CD4-positive, alpha-beta T cell (primary cell): ENCODE data around the gene SS18L1. TPM values are rescaled to one million over a fixed set of nuclear protein-coding genes. Genes with fewer than 3 reads are reported as not detected.
A peak's percentile ranks its signal among the peaks of the same experiment; 100 is the strongest.

Experiments
- ATAC-seq: fragments of 200-7000 bp; cut with Tn5 transposase; one replicate; pipeline ENCODE4 v1.10.0; 2022; ENCODE audit warnings: mild to moderate bottlenecking; ENCODE audit not compliant: poor library complexity
- CTCF ChIA-PET: fragments of 350-600 bp; sonication (Branson Sonifier 250); formaldehyde crosslinking; loops from one replicate; lab custom pipeline; 2021; ENCODE audit warnings: antibody characterized with exemption, inconsistent platforms; lab: Charles Lee
- POLR2A ChIA-PET: fragments of 350-600 bp; sonication (Branson Sonifier 250); formaldehyde crosslinking; loops from one replicate; lab custom pipeline; 2021; ENCODE audit warnings: antibody characterized with exemption, inconsistent platforms; lab: Charles Lee
- DNase-seq, 14 experiments: peaks; one replicate each; pipeline ENCODE4 v3.0.0-alpha.2; 2013 to 2020; ENCODE audit warnings: mixed read lengths in 2 of 14
- H3K27ac ChIP-seq, 2 donors: one replicate each; pipeline versions ENCODE4 v1.5.1 to v1.7.0; 2013; ENCODE audit warnings: low read length in 2 of 2, low read depth in 1 of 2, mild to moderate bottlenecking in 1 of 2
- H3K27me3 ChIP-seq, 2 experiments: 1 replicate in 1 of 2; 2 replicates in 1 of 2; pipeline versions ENCODE4 v1.6.1 to v1.7.0; 2013; ENCODE audit warnings: low read length in 2 of 2, control low read depth in 1 of 2, mild to moderate bottlenecking in 1 of 2, moderate library complexity in 1 of 2; ENCODE audit not compliant: insufficient read depth in 2 of 2, control insufficient read depth in 1 of 2
- H3K36me3 ChIP-seq: one replicate; pipeline ENCODE4 v1.6.1; 2013; ENCODE audit warnings: low read length, control low read depth; ENCODE audit not compliant: insufficient read depth
- H3K4me1 ChIP-seq: one replicate; pipeline ENCODE4 v1.6.1; 2013; ENCODE audit warnings: low read length, control low read depth; ENCODE audit not compliant: insufficient read depth
- H3K4me3 ChIP-seq: one replicate; pipeline ENCODE4 v1.5.1; 2013; ENCODE audit warnings: mild to moderate bottlenecking, low read length, moderate library complexity
- H3K9me3 ChIP-seq, 2 experiments: 1 replicate in 1 of 2; 2 replicates in 1 of 2; pipeline versions ENCODE4 v1.6.1 to v1.7.0; 2013; ENCODE audit warnings: low read length in 2 of 2, mild to moderate bottlenecking in 2 of 2, control low read depth in 1 of 2, moderate library complexity in 1 of 2; ENCODE audit not compliant: control insufficient read depth in 1 of 2, insufficient read depth in 1 of 2
- H3K27ac Mint-ChIP-seq: one replicate; pipeline ENCODE4 v1.8.0; 2020; ENCODE audit warnings: mixed read lengths
- H3K27me3 Mint-ChIP-seq: one replicate; pipeline ENCODE4 v1.8.0; 2021; ENCODE audit warnings: mixed read lengths
- H3K36me3 Mint-ChIP-seq: one replicate; pipeline ENCODE4 v1.8.0; 2021; ENCODE audit warnings: low read depth, mixed read lengths
- H3K4me1 Mint-ChIP-seq: one replicate; pipeline ENCODE4 v1.8.0; 2021; ENCODE audit warnings: low read depth, mixed read lengths
- H3K4me3 Mint-ChIP-seq: one replicate; pipeline ENCODE4 v1.8.0; 2020; ENCODE audit warnings: mild to moderate bottlenecking, mixed read lengths
- H3K9me3 Mint-ChIP-seq: one replicate; pipeline ENCODE4 v1.8.0; 2020; ENCODE audit warnings: mixed read lengths
- CTCF ChIP-seq: fragments of 200-600 bp; IDR thresholded peaks from one replicate; pipeline ENCODE4 v1.8.0; 2022; ENCODE audit warnings: antibody characterized with exemption, mild to moderate bottlenecking
- intact Hi-C, 2 experiments: fragments of 100-400 bp; cut with DNase I in 1 of 2; cut with micrococcal nuclease in 1 of 2; formaldehyde crosslinking; loops; one replicate each; pipeline versions ENCODE4 v1.15.1 to v1.9.0; 2023 to 2025; cut with DNase I, micrococcal nuclease
- total RNA-seq, 174 experiments: library from RNA in 2 of 174; stranded (reverse) in 2 of 174; gene quantifications; one replicate each; pipeline ENCODE4 v1.2.3 and lab custom pipeline; 2021 to 2026

SS18L1 gene
- total RNA-seq, 2 experiments from 2014 or later: 12.8 to 13.4 TPM

DNA sequence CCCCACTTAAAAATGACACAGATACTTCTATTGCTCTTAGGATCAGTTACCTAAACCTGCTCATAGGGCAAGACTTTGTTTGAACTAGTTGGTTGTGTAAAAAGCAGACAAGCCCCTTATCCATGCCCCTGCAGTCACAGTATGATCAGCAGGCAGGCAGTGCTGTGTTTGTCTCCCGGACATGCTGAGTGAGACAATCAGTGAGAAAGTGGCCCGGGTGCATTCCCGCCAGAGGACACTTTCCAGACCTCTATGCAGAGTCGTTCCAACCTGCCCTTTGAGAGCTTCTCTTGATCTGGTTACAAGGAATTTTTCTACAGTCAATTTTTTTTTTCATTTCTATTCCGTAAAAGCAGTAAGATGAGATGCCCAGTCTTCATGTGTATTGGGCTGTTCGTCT, 15.1 kb upstream of the SS18L1 start:
- Mint-ChIP-seq H3K27ac (peak overlapping the region; percentile 27), H3K9me3 (no peaks in the 10 kb centered on the region), H3K27me3 (no peaks in the 10 kb centered on the region), H3K36me3 (peaks cover 94% of the 10 kb centered on the region), H3K4me1 (peaks cover 45% of the 10 kb centered on the region), H3K4me3 (no peak overlapping the region)
- Histone ChIP-seq H3K4me3 (no peak overlapping the region), H3K36me3 (peaks cover 92% of the 10 kb centered on the region), H3K27me3 (no peaks in the 10 kb centered on the region), H3K27ac (no peak overlapping the region), H3K4me1 (peaks cover 59% of the 10 kb centered on the region), H3K9me3 (no peaks in the 10 kb centered on the region)
- ChIA-PET CTCF (no interaction called here), POLR2A (interaction anchor here (1.0 kb wide), 1 partner anchor 62 kb away, joined by 3 read pairs; no protein-coding TSS in a partner anchor)
- intact Hi-C loops: no loop called here
- ATAC-seq (no peak), DNase-seq (no peak)
- no peak for TF ChIP-seq CTCF

GRCh38 chr20:62129731-62130531, 13.6 kb upstream of the SS18L1 start:
- H3K36me3 ChIP-seq: peaks cover 96% of the 10 kb centered on the region
- no peak for TF ChIP-seq CTCF
- Mint-ChIP-seq H3K4me3 (no peak overlapping the region), H3K4me1 (peaks cover 39% of the 10 kb centered on the region), H3K36me3 (peaks cover 92% of the 10 kb centered on the region), H3K9me3 (no peaks in the 10 kb centered on the region), H3K27ac (peak overlapping the region; percentile 47), H3K27me3 (no peaks in the 10 kb centered on the region)
- ATAC-seq: no peak
- H3K4me3 ChIP-seq: no peak overlapping the region
- H3K27me3 ChIP-seq: no peaks in the 10 kb centered on the region
- no peaks in the 10 kb centered on the region for H3K9me3 ChIP-seq
- CTCF ChIA-PET: interaction anchor here (1.3 kb wide), 1 partner anchor 104 kb away, joined by 4 read pairs; no protein-coding TSS in a partner anchor
- H3K4me1 ChIP-seq: peaks cover 55% of the 10 kb centered on the region
- H3K27ac ChIP-seq: no peak overlapping the region
- intact Hi-C loops: no loop called here
- peak in 1 of 14 experiments; percentile 36 for DNase-seq
- POLR2A ChIA-PET: interaction anchor here (1.4 to 2.0 kb wide), 2 partner anchors 8 to 64 kb away, joined by 5 to 6 read pairs; no protein-coding TSS in a partner anchor

GRCh38 chr20:62131560-62132320, 11.8 kb upstream of the SS18L1 start:
- Mint-ChIP-seq H3K36me3 (peaks cover 95% of the 10 kb centered on the region), H3K4me3 (no peak overlapping the region), H3K9me3 (no peaks in the 10 kb centered on the region), H3K27me3 (no peaks in the 10 kb centered on the region), H3K4me1 (peaks cover 36% of the 10 kb centered on the region), H3K27ac (peak overlapping the region; percentile 80)
- Histone ChIP-seq H3K4me1 (peaks cover 44% of the 10 kb centered on the region), H3K27me3 (no peaks in the 10 kb centered on the region), H3K4me3 (no peak overlapping the region), H3K9me3 (no peaks in the 10 kb centered on the region), H3K27ac (no peak overlapping the region), H3K36me3 (peaks cover 96% of the 10 kb centered on the region)
- intact Hi-C loops: no loop called here
- DNase-seq: no peak
- TF ChIP-seq CTCF: no peak
- POLR2A ChIA-PET: interaction anchor here (2.0 to 4.9 kb wide), 3 partner anchors 10 to 65 kb away, joined by 5 to 40 read pairs (median 10); partner anchors contain the start of genes LSM14B and TAF4
- CTCF ChIA-PET: interaction anchor here (0.5 kb wide), 1 partner anchor 31 kb away, joined by 3 read pairs; no protein-coding TSS in a partner anchor
- ATAC-seq: no peak
